ENCODE data around the gene MNT.

DNA sequence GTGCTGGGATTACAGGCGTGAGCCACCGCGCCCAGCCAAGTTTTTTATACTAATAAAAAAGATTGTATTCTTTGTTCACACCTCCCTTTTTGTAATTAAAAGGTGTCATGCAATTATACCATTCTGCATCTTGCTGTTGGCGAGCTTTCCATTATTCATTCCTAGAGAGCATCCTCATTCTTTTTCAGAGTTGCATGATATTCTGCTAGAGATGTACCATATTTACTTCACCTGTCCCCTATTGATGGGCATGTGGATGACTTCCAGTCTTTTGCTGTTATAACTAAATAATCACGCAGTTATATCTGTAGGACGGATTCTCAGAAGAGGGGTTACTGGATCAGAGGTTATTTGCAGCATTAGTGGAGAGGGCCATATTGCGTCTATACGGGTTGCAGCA lies 46.5 kb downstream of the MNT start:
- TF ChIP-seq EZH2phosphoT487 (IDR thresholded peaks at IDR 0.05; ENCODE audit: low read depth), result no peak
- TF ChIP-seq, protein P1, sequence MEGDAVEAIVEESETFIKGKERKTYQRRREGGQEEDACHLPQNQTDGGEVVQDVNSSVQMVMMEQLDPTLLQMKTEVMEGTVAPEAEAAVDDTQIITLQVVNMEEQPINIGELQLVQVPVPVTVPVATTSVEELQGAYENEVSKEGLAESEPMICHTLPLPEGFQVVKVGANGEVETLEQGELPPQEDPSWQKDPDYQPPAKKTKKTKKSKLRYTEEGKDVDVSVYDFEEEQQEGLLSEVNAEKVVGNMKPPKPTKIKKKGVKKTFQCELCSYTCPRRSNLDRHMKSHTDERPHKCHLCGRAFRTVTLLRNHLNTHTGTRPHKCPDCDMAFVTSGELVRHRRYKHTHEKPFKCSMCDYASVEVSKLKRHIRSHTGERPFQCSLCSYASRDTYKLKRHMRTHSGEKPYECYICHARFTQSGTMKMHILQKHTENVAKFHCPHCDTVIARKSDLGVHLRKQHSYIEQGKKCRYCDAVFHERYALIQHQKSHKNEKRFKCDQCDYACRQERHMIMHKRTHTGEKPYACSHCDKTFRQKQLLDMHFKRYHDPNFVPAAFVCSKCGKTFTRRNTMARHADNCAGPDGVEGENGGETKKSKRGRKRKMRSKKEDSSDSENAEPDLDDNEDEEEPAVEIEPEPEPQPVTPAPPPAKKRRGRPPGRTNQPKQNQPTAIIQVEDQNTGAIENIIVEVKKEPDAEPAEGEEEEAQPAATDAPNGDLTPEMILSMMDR (IDR thresholded peaks at IDR 0.05; ENCODE audit: low read depth, low read length), result no peak
